T-helper 9 cell (primary cell): Measurements from ENCODE around the gene PRRT1.
"Not testable (repeated sequence)": the region's sequence is repeated elsewhere in the genome, so short reads cannot be mapped to it uniquely, and the experiment has no call there.

ENCODE experiments used
- DNase-seq: peaks from one replicate; pipeline ENCODE4 v3.0.0-alpha.2; 2020
- total RNA-seq, 2 donors: gene quantifications; one replicate each; lab custom pipeline; 2026; lab: John Stamatoyannopoulos, UW

The PRRT1 gene
- 0 to 0.21 reads per million in 2 donors for total RNA-seq

DNA sequence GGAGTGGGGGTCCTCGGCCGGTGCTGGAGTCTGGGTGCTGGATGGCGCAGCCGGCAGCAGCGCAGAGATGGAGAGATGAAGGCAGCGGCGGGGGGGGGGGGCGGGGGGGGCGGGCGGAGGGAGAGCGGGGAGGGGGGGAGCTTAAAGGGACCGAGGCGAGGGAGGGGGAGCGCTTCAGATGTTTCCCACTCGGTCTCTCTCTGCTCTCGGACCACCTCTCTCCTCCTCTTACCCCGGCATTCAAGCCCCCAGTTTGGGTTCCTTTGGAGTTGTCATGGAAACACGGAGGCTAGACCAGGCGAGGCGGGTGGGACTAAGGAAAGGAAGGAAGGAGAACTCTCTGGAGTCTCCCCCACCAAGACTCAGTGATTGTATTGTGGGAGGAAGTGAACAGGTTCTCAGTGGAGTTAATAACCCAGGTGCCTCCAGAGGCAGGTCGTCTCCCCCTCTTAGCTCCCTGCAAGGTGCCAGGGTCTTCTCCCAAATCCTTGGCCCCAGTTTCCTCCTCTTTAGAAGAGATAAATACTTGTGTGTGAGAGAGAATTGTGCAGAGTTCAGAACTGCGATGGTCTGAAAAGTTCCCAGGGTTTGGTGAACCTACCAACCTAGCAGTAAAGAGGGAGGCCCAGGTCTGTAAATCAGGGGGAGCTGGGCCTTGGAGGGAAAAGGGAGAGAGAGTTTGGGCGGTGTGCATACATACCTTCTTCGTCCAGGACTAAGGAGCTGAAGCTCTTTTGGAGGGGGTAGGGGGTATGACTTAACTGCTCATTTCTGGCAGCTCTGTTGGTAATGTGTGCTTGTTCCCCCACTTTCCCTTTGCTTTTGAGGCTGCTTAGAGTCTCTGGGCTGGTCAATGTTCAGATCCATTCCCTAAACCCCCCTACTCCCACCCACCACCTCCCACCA lies at the start of gene PRRT1:
Gene PRRT1 (minus strand): TSS at position 77 of the 906 bp plus-strand sequence. CDS start 112 bp downstream, outside the sequence.
- DNase-seq: no peak

DNA sequence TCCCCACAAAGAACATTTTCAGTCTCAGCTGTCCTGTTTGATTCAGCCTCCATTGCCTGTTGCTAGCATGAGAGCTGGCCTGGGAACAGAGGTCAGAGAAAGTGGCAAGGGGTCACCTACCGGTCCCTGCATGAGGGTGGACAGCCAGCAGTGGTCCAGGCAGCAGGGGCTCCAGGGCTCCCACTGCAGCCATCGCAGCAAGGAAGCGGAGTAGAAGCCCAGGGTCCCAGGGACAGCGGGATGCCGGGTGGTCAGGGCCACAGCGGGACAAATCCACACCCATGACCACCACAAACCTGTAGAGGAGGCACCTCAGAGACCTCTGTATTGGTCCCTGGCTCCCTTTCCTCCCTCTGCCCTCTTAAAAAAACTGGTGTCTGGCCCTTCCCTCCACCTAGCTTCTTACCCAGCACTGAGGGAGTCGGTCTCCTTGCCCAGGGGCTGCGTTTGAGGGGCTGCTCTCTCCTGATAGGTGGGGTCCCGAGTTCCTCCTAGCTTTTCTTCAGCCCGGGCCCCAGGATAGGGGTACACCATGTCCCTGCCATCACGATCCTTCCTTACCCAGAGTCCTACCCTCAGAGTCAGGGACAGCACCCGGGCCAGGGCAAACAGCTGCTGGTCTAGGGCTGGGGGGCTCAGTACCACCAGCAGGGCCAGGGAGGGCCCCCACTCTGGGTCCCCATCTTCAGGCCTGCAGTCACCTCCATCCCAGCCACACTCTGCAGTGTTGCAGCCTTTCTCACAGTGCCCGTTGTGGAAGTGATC lies 49.2 kb upstream of the PRRT1 start:
- DNase-seq: no peak

DNA sequence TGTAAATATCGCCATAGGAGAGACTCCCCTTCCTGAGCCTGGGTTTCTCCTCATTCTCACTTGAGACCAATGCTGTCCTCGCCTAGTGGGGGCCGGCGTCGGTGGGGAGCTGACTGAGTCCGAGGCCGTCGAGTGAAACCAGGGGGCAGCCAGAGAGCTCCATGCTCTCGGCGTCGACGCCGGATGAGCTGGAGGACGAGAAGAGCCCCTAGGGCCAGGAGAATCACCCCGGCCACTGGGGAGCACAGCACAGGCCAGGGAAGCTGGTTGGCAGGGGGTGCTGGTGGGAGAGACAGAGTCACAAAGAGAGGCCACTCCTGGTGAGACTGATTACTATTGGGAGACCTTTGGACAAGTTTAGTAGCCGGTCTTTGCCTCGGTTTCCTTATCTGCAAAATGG lies 47.1 kb upstream of the PRRT1 start:
- no peak for DNase-seq

DNA sequence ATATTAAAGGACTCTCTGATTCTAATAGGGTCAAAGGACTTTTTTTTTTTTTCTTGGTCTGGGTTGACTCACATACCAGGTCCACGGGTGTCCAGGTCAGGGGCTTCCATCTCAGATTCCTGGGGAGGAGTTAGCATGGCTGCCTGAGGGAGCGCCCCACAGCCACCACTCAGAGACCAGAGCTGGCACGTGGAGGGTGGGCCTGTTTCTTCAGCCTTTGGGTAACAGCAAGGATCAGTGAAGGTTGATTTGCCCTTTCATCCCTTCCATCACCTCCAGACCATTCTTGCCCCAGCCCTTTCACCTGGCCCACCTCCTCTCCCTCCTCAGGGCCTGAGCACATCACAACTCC lies 46.6 kb upstream of the PRRT1 start:
- no peak for DNase-seq

DNA sequence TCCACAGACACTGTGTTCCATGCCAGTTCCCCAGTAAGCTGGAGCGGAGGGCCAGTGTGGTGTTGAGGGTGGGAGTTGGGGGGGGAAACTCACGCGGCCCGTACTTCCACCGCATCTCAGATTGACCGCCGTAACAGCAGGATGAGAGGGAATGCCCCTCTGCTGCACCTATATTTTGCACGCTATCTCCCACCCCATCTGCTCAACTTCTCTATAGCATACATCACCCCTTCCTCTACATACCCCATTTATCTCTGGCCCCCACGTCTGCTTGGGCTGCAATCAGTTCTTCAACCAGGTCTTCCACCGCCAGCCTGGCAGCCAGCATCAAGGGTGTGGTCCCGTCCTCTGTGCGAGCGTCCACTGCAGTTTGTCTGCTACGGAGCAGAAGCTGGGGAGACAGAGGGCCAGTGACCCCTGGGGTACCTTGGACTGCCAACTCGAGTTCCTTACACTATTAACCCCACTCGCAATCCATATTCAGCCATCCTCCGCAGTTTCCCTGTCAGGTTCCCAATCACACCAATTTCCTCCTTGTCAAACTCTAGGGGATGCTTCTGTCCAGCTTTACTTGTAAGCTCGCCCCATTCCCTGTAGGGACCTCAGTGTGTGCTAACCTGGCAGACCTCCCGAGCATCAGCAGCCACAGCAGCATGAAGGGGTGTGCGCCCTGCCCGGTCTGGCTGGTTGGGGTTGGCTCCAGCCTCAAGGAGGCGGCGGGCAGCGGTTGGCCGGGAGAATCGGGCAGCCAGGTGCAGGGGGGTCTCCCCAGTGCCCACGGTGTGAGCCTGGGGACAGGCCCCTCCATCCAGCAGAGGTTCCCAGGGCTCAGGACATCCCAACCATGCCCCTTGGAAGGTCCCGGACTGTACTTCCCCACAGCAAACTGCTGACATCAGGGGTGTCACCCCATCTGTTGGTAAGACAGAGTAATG lies 45.2 kb upstream of the PRRT1 start:
- DNase-seq: no peak

DNA sequence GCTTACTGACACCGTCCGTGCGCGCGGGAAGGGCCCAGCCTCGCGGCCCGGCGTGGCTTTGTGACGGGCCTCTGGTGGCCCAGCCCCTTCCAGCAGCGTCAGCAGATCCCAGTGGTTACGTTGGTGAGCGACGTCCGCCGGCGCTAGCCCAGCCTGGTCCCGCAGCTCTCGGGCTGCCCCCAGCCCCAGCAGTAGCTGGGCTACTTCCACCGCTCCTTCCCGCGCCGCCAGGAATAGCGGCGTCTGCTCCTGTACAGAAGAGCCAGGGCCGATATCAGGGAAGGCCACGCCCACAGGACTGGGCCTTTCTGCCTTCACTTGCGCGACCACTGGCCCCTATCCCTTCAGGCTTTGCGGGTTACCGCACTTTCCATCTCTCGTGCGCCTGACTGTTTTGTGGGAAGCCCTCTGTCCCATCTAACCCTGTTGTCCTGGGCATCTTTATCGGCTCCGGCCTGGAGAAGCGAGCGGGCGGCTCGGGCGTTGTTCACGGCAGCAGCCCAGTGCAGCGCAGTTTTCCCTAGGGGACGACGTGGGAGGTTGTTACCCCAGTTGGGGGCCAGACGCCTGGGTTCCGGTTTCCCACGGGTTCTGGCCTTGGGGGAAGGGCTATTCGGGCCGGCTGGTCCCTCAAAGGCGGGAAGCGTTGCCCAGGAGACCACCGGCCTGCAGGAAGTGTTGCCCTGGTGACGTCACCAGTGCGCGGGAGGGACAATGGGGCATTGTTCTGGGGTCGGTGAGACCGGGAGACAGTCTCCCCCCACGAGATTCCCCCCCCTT lies 44.4 kb upstream of the PRRT1 start:
- peak; percentile 48 for DNase-seq

DNA sequence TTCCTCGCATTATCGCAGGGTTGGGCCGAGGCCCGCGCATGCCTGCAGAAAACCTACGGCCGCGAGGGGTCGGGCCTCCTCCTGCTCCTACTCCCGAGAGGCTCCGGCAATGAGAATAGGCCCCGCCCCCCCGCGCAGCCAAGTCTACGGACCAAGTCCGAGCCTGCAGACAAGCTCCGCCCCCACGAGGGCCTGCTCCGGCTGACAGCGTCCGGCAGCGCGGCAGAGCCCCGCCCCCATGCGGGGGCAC lies 43.8 kb upstream of the PRRT1 start:
- DNase-seq: peak; percentile 98

DNA sequence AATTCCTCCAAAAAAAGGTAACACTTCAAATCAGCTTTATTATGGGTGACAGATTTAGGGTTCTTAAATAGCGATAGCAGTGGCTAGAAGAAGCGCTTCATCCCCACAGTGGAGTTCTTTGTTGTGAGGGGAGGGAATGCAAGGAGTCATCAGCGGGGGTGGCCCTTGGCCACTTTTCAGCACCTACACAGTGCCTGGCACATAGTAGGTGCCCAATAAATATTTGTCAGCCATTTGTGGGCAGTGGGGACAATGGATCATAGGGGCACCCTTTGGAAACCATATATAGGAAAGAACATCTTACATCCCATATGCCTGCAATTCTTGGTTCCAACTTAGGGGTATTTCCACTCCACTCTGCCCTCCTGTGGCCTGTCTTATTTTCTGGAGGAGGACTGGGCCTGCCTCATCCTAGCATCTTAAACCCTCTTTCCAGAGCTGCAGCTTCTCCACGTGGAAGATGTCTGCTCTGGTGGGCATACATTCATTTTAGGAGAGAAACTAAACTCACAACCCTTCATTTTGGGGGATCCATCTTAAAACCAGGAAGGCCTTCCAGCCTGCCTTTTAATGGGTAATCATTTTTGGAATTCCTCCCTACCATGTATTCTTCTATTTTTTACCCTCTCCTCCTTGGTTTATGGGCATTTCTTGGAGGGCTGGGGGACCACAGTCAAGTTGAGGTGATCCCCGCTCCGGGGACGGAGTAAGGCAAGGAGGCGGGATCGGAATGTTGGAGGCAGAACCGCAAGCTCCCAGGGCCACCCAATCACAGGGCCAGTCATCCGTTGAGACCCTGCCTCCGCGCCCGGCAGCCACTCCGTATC lies 43.3 kb upstream of the PRRT1 start:
- DNase-seq: no peak

DNA sequence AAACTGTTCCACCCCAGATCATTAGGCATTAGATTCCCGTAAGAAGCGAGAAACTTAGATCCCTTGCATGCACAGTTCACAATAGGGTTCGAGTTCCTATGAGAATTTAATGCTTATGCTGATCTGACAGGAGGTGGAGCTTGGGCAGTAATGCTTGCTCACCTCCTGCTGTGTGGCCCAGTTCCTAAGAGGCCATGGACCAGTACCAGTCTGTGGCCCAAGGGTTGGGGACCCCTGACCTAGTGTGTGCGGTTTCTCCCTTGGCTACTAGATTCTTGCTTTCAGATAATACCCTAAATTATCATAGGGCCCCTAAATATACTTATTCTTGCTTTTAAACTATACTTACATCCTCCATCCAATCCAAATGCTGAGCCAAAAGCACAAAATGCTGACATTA lies 42.6 kb upstream of the PRRT1 start:
- DNase-seq: no peak

DNA sequence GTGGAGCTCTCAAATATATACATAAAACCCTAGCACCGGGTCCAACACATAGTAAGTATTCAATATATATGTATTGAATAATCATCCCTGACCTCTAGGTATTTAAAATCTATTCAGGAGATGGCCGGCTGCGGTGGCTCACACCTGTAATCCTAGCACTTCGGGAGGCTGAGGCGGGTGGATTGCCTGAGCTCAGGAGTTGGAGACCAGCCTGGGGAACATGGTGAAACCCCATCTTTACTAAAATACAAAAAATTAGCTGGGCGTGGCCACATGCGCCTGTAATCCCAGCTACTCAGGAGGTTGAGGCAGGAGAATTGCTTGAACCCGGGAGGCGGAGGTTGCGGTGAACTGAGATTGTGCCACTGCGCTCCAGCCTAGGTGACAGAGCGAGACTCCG lies 41.4 kb upstream of the PRRT1 start:
- not testable (repeated sequence) for DNase-seq

DNA sequence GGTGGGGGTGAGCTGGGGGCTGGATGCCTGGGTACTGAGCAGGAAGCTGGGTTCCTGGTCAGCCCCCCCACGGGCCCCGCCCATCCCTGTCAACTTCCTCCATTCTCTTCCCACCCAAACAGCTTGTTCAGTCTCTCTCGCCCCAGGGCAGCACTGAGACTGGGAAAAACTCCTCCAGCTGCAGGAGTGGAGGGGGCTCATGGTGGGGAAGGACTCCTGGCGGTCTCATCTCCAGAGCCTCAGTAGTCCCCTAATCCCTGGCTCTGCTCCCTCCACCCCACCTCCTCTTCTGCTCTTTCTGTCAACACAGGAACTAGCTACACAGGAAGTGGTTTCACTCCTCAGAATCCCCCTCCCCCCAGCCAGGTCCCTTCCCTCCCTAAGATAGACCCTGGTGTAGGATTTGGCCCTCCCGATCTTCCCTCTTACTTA lies 40.9 kb upstream of the PRRT1 start, which contains the start of gene GPSM3:
Gene GPSM3 (minus strand): TSS at position 36 of the 432 bp plus-strand sequence. CDS start 130 bp downstream, outside the sequence.
- DNase-seq: peak; percentile 34

DNA sequence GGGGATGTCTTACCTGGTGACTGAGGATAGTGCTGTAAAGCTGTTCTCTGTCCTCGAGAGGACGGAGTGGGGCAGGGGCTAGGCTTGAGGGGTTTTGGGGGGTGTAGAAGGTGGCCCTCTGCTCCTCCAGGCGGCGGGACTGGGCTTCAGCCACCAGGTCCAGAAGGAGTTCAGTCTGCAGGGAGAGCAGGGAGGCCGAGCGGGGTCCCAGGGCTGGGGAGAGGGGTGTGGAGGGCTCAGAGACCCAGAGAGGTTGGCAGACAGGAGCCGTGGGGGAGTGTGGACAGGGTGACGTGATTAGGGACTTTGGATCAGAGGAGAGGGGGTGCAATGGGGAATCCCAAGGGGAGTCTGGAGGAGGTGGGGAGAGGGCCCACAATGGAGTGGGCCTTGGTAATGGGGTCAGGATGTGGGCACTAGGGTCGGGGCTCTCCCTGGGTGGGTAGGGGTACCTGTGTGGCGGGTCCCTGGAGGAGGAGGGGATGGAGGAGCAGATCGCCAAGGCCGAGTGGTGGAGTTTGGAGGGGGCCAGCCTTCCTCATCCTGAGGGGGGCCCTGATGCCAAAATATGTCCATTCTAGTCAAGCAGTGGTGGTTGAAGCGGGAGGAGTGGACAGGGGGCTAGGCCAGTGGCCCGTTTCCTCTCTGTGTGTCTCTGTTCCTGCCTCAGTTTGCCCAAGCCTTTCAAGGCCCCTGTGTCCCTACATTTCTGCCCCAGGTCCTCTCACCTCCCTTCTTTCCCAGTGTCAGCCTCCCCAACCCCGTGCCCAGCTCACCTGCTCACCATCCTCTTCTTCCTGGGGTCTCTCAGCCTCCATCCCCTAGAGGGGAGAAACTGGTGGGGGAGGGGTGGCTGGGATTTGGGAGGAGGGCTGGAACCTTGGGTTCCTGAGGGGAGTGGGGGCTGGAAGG lies 40.2 kb upstream of the PRRT1 start:
- no peak for DNase-seq

DNA sequence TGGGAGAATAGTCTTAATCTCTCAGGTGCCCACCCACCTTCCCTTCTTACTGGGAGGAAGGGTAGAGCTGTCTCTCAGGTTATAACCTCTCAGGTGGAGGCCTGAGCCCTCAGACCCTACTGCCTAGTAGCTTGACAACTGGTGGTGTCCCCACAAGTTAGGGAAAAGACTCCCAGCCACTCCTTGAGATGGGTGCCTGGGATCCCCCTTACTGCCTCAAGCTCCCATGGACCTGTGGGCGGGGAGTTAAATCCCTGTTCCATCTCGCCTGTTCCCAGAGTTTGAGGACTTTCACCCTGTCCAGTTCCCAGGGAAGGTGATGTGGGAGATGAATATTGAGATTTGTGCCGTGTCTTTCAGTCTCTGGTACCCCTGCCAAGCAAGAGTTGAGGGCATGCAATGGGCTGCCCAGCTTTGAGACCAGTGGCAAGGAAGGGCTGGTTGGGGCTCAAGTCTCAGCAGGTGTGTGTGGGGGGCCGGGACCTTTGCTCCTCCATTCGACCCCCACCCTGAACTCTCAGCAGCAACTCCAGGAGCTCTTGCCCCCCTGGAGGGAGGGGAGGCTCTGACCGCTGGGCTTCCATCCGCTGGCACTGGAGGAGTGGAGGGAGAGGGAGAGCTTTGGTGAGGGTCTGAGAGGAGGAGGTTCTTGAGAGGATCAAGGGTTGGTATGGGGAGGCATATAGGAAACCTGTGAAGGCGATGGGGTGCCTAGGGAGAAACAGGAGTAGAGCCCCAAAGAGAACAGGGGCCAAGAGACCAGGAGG lies 39.4 kb upstream of the PRRT1 start:
- DNase-seq: no peak

DNA sequence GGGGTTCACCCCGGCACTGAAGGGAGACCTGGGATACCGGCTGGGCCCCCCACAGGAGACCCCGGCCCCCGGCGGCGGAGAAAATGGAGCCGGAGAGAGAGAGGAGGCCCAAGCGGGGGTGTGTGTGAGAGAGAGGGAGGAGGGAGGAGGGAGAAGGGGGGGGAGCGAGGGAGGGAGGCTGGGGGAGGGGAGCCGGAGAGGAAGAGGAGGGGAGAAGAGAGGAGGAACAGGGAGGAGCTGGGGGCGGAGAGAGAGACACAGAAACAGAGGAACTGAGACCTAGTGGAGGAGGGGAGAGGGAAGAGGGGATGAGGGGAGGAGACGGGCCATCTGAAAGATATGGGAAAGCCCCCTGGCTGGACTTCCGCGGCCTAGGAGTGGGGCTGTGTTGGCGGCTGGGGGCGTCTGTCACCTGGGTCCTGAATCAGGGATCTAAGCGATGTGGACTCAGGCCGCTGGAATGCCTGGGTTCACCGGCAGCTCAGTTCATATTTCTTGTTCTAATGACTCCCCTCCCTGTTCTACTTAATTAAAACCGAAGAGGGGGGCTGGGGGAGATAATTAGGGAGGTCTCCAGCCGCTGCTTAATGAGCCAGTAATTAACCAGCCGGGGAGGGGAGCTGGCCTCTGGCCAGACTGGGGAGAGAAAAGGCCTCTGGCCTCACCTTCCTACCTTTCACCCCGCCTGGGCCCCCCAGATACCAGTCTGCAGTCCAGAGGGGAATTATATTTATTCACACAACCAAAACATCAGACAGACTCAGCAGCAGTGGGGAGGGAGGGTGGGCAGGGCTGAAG lies 38.5 kb upstream of the PRRT1 start, which contains the start of gene PBX2:
Gene PBX2 (minus strand): TSS at position 149 of the 798 bp plus-strand sequence. CDS start 287 bp downstream, outside the sequence.
- peak; percentile 64 for DNase-seq

DNA sequence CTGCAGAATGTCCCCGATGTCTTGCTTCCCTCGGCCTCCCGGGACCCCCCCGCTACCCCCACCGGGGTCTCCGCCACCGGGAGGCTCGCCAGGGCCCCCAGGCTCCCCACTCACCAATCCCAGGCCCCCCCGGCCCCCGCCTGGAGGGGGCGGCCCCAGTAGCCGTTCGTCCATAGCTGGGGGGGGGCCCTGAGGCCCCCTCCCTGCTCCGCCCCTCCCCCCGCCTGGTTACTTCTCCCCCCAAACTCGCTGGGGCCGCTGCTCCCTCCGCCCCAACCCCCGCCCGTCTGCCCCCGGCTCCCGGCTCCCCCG lies 38.0 kb upstream of the PRRT1 start:
- no peak for DNase-seq

DNA sequence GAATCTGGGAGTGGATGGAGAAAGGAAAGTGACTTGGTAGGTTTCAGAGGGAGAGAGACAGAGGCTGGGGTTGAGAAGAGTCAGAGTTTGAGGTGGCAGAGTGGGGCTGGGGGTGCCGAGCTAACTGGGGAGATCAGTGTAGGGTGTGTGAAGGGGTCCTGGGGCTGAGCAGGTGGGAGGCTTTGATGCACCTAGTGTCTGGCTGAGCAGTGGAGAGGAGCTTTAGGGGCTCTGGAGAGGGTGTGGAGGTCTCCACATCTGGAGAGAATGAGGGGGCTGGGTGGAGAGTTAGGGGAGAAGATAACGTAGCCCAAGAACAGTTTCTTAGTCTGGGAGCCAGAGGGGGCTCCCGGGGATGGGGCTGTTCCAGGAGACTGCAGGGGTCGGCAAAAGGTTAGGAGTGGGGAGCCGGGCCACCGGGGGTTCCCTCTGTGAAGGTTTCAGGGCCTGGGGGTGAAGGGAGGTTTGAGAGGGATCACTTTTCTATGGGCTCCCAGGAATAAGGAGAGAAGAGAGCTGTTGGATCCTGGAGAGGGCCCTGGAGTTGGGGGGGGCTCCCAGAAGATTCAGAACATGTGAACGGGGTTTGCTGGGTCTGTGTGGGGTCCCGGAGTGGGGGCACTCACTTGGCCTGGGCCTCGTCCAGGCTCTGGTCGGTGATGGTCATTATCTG lies 37.5 kb upstream of the PRRT1 start:
- no peak for DNase-seq

DNA sequence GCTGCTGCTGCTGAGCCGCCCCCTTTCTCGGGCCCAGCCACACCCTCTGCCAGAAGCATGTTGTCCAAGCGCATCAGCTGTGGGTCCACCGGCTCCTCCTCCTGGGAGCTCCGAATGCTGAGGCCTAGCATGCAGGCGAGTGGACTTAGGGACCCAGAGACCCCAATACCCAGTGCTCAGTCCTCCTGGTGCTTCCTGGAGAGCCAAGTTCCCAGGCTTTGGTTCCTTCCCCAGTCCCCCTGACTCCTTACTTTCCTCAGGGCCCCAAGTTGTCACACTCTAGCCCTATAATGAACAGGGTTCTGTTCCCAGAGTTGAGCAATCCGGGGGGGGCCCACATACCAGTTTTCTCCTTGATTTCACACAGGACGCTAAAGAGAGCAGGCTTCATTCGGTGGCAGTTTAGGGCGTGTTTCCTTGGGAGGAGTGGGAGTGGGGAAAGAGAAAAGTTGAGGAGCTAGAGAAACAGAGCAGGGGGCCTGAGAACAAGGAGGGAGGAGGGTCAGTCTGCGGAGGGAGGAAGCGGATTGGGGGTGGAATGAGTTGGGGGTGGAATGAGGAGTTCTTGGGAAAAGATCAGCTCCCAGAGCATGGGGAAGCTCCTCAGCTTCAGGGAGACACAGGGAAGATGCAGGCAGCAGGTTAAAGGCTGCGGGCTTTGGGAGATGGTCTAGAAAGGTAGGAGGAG lies 36.8 kb upstream of the PRRT1 start:
- DNase-seq: no peak
